Measurements from ENCODE around the gene MED13L. TPM values are rescaled to one million over a fixed set of nuclear protein-coding genes. Genes with fewer than 3 reads are reported as not detected.

The MED13L gene
- total and polyA plus RNA-seq, 4 donors: 7.9 to 94.0 (median 37.7) TPM

- no peak overlapping the region for H3K27ac ChIP-seq (ENCODE audit: low read depth in 1 of 2, low read length in 2 of 2)
- no peak for TF ChIP-seq HNF4A (conservative IDR thresholded peaks at IDR 0.05)
- no peak for TF ChIP-seq RAD21 (IDR thresholded peaks at IDR 0.05)
- no peak for TF ChIP-seq TAF1 (conservative IDR thresholded peaks at IDR 0.05)
- no peak for TF ChIP-seq EGR1 (IDR thresholded peaks at IDR 0.05; ENCODE audit: low read depth in 2 of 2)
- no peak for TF ChIP-seq SP1 (IDR thresholded peaks at IDR 0.05)
- TF ChIP-seq FOXA1 (IDR thresholded peaks at IDR 0.05): no peak
- no peak for TF ChIP-seq JUND (IDR thresholded peaks at IDR 0.05)
- TF ChIP-seq ZBTB33 (IDR thresholded peaks at IDR 0.05): no peak
- no peak for TF ChIP-seq FOXA2 (IDR thresholded peaks at IDR 0.05)
- no peak for TF ChIP-seq CTCF (IDR thresholded peaks at IDR 0.05; ENCODE audit: low read depth, low read length, missing input control)
- TF ChIP-seq RXRA (IDR thresholded peaks at IDR 0.05): no peak
- TF ChIP-seq NR2F2 (IDR thresholded peaks at IDR 0.05): no peak
- no peak for TF ChIP-seq YY1 (IDR thresholded peaks at IDR 0.05)
- TF ChIP-seq REST (IDR thresholded peaks at IDR 0.05): no peak
- TF ChIP-seq GABPA (IDR thresholded peaks at IDR 0.05 in 1 of 2, conservative IDR thresholded peaks at IDR 0.05 in 1 of 2): no peak
- TF ChIP-seq HNF4G (IDR thresholded peaks at IDR 0.05): no peak
- no peak for TF ChIP-seq ATF3 (IDR thresholded peaks at IDR 0.05)
- no peak for TF ChIP-seq MAX (IDR thresholded peaks at IDR 0.05)
- no peak overlapping the region for H3K9ac ChIP-seq (ENCODE audit: low read depth in 1 of 2, low read length in 2 of 2)
- 87% methylated on average over 2 of the region's 2 CpGs for WGBS
- H3K4me3 ChIP-seq (ENCODE audit: low read depth in 1 of 3, low read length in 3 of 3): no peak overlapping the region
- H3K9me3 ChIP-seq (ENCODE audit: control insufficient read depth in 4 of 4, low read length in 3 of 4): no peaks in the 10 kb centered on the region
- DNase-seq (ENCODE audit: low spot score): no peak
- no peaks in the 10 kb centered on the region for H3K36me3 ChIP-seq (ENCODE audit: control insufficient read depth in 4 of 4, insufficient read depth in 3 of 4, low read depth in 1 of 4, low read length in 3 of 4)
- H3K27me3 ChIP-seq (ENCODE audit: control insufficient read depth in 4 of 4, insufficient read depth in 4 of 4, low read length in 3 of 4): no peaks in the 10 kb centered on the region
- H3K4me1 ChIP-seq (ENCODE audit: control insufficient read depth in 4 of 4, insufficient read depth in 4 of 4, low read length in 3 of 4): peaks cover 0 to 16% (median 7%) of the 10 kb centered on the region in 4 donors
Observed at GRCh38 chr12:116071555-116072230, 205.8 kb downstream of the MED13L start.
